NCI-H1417 treated with DMSO at 0.1 percent for 48 hours (cell line): Measurements from ENCODE around the gene PRH1.

Experiments
- DNase-seq: peaks from one replicate; lab custom pipeline; 2025; lab: John Stamatoyannopoulos, UW

The PRH1 gene

DNA sequence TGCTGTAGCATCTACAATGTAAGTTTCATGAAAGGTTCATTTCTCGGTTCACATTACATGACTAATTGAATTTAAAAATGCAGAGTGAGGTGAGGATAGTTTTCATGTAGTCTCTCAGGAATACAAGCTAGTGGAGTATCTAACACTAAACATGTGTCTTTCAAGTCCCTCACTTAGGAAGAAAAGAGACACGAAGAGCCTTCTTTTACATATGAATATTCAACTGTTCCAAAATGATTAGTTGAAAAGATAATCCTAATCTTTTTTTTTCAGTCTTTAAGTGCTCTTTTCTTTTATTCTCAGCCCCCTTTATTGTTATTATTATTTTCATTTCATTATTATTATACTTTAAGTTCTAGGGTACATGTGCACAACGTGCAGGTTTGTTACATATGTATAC lies 45.6 kb downstream of the PRH1 start:
- no peak for DNase-seq
